Measurements from ENCODE around the gene HOXB2.

The HOXB2 gene

DNA sequence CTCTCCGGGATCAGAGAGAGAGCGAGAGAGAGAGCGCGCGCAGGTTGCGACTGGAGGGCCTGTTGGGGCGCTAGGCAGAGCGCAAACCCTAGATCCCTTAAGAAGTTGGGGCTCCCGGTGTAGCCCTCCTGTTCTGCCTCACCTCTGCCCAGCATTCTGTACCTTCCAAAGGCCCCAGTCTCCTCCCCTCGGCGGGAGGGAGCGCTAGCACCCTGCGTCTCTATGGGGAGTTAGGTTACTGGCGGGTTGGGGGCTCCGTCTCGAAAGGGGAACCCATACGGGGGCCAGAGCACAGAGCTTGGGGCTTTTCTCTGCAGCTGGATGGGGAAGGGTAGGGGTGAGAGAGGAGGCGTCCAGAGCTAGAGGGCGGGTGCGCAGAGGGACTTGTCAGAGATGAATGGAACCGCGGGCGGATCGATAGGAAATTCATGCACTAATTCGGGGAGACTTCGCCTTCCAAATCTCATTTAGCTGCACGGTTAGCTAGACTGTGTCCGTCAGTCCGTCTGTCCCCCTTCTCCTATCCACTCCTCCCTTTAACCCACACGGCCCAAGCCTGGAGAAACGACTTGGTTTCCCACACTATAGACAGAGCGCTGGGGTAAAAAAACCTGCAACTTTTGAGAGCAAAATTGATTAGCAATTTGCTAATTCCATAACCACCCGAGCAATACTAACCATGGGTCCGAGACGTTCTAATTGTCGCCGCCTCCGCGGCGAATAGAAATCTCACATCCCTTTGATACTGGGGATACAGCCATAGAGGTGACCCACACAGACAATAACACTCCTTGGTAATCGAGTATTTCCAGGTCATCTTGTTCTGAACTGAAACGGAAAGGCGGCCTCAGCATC, 33.9 kb upstream of the HOXB2 start:
- no peak for DNase-seq

DNA sequence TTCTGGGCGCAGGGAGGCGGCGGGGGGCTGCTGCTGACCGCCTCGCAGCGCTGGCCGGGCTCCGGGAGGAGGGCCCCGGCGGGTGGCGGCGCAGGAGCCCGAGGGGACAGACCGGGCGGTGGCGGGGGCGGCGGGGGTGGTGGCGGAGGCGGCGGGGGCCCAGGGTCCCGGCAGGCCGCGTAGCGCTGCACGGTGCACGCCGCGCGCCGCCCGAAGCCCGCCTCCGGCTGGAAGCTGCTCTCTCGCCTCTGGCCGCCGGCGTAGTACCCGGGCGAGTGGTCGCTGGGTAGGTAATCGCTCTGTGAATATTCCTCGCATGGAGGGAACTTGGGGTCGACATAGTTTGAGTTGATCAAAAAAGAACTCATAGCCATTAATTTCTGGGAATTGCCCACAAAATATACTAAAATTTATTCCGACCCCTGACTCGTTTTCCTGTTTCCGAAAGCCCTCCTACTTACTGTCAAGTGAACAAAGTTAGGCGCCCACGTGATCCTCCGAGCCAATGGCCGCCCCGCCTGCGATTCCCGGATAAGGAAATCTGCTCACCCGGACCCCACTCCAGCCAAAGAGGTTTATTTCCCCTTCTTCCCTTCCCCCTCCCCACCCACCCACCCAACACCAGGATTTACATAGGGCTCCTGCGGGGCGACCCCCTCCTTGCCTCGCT, 33.2 kb upstream of the HOXB2 start, which contains the start of gene HOXB4:
Gene HOXB4 (minus strand): TSS at position 405 of the 670 bp plus-strand sequence. CDS start 31 bp downstream, at position 374.
- DNase-seq, result no peak

DNA sequence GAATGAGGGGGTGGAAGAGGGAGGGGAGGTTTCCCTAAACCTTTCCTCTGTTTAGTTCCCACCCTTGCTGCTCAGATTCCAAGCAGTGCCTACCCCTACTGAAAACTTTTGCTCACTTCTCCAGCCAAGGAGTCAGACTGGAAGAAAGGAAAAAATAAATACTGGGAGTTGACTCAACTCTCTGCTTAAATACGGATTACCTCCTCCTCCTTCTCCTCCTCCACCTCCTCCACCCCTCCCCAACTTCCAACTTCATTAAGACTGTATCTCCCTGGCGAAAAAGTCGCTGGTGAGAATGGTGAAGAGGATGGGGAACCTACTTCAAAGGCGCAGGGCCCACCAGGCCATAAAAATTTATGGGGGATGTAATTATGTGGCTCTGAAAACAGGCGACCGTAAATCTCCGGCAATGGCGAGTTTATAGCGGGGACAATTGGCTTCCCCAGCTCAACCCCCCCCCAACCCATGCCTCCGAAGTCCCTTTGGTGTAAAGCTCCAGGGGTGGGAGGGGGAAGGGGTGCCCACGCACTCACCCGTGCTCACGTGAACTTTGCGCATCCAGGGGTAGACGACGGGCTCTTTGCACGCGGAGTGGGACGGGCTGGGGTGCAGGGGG, 32.5 kb upstream of the HOXB2 start:
- DNase-seq, result no peak

DNA sequence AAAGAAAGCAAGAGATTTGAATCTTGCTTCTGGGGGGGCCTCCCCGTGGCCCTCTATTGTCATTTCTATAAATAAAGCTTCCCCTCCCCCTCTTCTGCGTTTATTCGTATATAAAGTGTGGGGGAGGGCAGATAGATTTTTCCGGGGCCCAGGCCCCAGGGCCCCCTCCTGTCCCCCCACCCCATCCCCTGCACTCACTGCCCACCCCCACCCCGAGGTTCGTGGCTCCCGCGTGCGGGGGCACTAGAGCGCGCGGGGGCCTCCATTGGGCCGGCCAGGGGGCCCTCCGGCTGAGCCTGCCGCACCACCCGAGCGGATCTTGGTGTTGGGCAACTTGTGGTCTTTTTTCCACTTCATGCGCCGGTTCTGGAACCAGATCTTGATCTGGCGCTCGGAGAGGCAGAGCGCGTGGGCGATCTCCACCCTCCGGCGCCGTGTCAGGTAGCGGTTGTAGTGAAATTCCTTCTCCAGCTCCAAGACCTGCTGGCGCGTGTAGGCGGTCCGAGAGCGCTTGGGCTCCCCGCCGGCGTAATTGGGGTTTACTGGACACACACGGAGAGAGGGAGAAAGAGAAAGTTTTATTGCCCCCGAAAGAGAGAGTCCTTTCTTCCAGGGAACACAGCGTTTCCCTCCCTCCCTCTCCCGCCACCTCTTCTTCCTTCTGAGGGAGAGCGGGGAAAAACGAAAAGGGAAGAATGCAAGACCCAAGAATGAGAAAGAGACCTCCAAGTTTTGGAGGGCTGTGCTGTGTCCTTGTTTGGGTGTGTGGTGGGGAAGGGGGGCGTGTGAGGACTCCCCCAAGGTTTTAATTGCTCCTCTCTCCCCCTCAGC, 31.8 kb upstream of the HOXB2 start:
- no peak for DNase-seq

DNA sequence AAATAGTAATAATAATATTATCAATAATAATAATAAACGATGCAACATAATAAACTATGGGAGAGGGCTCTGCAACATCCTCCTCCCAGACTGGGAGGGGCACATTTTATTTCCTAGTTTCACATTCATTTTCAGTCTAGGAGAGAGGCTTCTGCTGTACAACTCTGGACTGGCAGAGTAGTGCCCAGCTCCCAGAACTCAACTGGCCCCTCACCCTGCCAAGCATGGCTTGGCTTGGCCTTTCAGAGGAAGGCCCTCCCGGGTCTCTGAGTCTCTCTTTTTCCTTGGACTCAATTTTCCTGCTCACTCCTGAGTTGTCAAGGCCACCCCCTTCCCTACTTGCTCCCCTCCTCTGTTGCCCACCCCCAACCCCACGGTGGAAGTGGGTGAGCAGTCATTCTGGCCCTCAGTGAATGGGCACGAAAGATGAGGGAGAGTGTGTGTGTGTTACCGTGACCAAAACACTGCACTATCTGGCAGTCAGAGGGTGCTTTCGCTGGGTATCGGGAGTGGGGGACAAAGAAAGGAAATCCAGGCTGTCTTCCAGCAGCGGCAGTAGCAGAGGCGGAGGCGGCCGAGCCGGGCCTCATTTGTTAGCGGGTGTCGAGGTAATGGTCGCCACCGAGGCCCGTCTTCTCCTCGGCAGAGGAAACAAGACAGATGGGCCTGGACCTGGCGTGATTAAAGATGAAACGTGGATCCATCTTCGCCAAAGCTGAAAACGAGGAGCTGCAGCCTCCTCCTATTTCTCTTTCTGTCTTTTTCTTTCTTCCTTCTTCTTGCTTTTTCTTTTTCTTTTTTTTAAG, 31.0 kb upstream of the HOXB2 start:
- DNase-seq, result no peak

DNA sequence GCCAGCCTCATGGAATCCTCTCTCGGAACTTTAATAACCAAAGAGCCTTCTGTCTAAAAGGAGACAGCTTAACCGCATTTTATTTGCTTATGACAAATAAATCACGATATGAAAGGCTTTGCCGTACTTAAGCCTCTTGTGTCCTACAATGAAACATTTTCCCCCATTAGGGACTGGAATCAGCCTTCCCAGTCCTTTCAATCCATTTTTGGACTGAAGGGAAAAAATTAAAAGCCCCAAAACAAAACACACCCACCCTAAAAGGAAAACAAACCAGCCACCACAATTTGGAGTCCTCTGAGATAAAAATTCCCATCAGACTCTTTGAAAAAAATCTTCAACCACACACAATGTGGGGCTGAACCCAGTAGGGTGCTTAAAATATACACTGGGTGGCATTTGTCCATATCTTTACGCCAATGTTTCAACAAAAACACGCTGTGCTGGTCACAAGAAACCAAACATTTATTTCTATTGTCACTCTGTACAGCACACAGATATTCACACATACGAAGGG, 30.2 kb upstream of the HOXB2 start:
- no peak for DNase-seq

DNA sequence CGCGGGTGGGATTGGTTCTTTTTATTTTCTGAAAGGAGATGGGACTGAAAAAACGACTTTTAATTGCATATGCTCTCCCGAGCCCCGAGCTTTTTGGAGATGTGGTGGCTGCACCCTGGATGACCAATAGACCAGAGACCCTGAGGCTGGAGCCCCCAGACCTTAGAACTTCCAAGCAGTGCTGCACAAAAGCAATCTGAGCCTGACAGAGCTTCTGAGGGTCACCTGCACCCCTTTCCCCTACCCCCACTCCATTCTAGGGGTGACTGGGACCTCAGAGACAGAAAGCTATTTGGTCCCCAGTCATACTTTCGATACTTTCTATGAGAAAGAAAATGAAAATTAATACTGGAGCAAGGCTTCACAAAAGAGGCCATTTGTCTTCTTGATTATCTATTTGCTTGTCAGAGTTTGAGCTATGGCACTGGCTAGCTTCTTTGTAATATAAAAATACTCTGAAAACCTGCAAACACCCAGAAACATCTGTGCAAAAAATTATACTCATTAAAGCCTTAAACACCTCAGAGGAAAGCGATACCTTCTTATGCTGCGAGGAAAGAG, 29.7 kb upstream of the HOXB2 start:
- DNase-seq, result no peak

DNA sequence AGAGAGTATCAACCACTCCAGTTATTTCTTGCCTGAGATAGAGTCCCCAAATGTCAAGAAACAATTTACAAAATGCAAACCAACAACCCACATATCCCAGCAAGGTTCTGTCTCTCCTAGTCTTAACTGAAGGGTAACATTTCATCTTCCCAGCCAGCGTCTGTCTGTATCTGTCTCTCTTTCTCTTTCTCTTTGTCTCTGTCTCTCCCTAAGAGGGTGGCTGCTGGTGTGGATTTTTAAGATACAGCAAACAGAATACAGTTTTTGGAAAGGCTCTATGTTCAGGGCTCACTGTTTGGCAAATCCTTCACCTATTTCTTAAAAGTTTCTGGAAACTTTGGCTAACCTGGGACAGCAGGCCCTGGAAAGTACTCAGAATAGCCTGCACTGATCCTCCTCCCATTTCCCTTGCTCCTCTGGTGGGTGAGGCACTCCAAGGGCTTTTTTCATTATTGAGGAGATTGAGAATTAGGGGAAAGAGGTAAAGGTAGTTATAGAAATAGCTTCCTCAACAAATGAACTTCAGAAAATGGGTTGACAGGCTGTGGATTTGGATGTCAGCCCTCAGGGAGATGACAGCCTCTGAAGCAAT, 27.0 kb upstream of the HOXB2 start:
- DNase-seq, result no peak

DNA sequence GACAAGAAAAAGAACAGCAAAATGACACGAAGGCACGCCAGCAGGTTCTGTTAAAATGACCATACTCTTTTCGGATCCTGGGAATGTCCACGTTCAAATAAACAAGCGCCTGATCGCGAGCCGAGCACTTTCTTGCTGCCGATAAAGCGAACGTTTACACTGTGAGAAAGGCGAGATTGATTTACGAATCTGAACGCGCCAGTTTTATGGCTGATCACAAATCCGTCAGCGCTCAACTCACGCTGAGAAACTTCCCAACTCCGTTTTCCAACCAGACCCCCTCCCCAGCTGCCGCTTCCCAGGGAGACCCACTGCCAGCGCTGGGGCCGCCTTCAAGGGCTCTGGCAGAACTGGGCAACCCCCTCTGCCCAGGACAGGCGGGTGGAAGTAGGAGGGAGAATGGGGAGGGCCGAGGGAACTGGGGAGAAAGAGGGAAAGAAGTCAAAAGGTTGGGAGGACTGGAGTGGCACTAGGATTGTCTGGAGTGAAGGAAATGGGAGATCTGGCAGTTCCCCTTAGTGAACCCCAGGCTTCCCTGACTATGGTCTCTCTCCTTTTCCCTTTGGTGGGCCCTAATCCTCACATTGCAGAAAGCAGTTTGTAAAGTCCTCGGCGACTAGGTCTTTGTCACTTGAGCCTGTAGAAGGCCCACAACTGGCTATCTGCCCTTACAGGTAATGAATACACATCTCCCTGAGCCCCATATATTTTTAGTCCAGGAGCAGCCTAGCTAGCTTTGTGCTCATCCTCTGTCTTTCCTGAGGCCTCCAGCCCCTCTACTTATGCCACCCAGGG, 26.3 kb upstream of the HOXB2 start:
- no peak for DNase-seq

DNA sequence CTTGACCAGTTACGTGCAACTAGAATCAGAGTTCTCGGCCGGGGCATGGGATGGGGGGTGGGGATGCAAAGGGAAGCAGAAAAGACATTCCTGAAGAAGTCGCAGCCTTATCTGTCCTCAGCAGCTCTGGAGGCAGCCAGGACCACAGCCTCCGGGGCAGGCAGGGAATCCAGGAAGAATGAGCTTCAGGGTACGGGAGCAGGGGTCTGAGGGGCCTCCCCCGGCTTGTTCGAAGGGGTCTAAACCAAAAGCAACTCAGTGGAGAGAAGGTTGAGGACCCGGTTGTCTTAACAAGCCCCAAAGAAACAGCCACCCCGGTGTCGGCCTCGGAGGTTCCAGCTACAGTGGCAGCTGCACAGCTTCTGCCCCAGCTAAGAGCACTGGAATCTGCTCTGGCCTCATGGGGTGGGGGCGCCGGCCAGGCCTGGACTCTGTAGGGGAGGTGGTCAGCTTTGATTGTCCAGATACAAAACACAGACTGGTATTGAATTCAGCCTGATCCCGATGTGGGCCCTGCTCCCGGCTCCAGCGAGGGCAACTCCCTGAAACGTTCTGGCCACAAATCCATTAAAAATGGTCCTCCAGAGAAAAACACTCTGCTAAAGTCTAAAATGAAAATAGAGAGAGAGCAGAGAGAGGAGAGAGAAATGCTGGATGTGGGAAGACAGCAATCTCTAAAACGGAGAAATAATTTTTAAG, 25.6 kb upstream of the HOXB2 start:
- DNase-seq, result no peak

DNA sequence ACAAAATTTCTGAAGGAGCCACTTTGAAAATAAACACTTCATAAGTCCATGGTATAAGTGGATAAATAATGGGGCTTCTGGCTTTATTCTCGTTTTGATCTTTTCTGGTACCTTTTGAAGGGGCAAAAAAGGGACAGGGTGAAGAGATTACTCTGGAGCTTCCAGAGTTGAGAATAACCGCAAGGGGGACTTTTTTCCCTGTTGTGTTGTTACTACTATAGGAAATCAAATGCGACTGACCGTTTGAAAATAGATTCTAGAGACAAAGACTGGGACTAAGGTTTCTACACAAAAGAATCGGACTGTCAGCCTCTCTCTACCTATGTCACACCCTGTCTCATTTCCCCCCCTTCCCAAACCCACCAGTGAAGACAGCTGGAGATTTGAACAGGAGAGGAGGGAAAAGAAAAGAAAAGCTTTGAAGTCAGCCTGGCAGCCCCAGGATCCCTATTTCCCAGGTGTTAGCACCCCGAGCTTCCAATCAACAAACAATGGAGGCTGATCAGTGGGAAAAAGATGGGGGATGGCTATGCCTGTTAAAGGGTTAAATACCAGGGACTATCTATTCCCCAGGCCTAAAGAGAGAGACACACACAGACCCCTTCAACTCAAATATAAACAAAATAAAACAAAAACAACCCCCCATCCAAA, 24.9 kb upstream of the HOXB2 start:
- no peak for DNase-seq

DNA sequence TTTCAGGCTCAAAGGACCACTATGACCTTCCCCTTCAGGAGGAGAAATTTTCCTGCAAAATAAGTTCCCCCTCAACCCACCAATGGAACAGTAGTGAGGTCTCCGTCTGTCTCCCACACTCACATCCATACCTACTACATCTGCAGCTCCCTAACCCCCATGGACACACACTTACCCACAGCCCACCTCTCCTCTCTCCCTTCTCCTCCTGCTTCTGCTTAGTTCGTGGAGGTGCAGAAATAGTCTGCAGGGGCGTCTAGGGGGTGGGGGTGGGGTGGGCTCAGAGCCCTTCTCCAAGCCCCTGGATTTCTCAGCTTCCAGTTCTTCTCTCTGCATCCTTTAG, 24.3 kb upstream of the HOXB2 start:
- no peak for DNase-seq

DNA sequence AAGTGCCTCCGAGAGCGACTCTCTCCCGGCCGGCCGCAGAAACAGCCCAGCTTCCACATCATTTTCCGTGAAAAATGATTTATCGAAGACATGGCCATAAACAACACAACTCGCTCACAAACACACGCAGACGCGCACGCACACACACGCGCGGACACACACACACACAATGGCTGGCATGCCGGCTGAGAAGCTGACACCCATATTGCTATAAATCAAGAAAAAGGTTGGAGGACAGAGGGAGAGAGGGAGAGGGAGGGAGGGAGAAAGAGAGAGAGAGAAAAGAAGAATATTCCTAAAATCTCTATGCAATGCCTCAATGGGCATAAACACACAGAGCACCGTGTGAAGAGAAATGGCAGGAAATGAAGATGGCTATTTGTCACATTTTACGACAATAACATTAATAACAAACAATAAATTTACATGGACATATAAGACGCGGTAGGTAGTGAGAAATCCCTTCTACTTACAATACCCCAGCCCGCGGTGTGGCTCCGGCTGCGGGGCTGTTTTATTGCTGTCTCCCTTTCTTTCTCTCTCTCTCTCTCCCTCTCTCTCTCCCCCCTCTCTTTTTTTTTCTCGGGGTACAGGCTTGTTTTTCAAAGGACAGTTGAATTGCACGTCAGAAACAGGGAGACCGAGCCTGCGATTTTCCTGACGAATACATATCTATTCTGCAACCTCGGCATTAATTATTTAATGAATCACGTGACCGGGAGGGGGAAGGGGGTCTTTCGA, 23.8 kb upstream of the HOXB2 start:
- no peak for DNase-seq

DNA sequence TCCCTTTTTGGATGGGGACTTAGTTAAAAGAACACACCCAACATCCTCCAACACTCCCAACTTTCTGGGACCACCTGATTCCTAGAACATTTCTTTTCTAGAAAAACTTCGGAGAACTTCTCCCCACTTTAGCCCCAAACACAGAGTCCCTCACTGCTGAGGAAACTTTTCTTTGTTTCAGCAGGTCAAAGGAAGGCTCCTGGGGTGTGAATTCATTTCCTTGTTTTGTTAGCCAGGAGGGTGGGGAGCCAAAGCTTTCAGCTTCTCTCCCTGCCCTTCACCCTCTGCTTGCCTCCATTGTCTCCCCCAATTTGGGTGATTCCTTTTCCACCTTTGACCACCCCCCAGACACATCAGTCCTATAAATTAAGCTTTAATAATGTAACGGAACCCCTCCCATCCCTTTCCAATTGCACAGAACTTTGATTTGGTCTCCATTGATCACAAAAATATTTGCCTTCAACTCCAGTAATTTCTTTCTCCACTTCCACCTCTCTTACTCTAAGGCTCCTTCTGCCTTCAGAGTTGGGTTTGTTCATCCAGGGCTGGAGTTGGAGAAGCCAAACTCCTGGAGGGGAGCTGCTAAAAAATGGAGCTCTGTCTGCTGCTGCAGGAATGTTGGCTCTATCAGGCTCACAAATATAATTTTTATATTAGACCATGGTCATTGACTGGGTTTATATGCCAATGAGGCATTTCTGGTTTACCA, 22.9 kb upstream of the HOXB2 start:
- DNase-seq, result no peak

DNA sequence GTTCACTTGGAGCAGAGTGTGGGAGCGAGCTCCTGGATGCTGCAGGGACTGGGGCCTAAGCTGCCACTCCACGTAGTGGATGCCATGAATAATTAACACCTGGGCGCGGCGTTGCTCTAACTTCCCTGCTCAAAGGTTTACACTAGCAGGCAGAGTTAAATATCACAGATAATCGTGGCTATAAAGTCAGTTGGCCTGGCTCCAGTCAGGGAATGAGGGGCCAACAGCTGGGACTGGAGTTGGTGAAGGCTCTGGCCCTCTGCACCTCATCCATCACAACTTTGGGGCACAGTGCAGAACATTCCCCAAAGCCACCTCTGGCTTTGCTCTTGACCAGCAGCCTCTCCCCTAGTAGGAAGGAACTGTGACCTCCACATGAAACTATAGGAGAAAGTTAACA, 22.3 kb upstream of the HOXB2 start:
- no peak for DNase-seq

DNA sequence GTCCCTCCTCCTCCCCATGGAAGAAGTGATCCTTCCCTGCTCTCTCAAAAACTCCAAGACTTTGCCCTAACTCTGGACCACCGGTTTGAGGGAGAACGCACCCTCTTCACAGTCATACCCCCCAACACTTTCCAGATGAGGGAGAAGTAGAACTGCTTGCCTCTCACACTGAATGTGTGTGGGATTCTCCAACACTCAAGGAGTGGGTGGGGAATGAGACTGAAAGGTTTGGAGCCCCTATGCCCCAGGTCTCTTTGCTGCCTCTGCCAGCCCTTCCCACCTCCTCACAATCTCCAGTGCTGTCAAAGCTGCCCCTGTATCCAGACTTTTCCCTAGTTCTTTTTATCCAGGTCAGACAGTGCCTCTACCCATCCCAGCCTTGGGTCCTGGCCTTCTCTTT, 21.8 kb upstream of the HOXB2 start:
- no peak for DNase-seq

DNA sequence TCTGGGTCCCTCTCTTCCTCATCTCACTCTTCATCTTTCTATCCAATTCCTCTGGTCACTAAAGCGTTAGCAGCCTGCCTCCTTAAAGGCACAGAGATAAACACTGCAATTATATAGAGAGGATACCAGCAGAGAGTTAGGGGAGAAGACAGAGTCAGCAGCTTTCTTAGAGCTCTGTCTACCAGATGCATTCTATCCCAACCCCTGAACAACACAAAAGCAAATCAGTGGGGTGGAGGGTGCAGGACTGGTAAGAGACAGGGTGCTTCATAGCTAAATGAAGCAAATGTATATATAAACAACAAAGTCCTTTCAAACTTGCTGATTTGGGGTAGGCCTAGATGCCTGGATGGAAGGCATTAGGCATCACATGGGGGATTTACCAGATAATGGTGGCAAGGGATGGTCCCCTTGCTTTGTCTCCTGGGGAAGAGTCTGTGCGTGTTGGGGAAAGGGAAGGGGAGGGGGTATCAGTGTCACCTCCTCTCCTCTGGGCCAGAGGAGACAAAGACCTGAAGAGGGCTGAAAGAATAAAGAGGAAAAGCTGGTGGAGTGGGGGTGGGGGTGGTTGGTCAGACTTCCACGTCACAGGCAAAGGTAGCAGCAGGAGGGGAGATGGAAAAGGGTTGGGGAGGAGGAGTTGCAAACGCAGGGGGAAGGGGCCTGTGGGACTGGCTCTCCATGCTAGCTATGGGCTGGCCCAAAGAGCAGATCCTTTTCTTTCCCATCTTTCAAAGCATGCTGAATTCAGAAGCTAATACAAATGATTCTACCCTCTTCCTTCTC, 21.2 kb upstream of the HOXB2 start:
- no peak for DNase-seq

All from NCI-H82 (cell line).